Activated CD8-positive, alpha-beta memory T cell treated with anti-CD3 and anti-CD28 coated beads for 4 hours (primary cell): ENCODE results near the gene ARHGEF5.
"Not testable (repeated sequence)": the region's sequence is repeated elsewhere in the genome, so short reads cannot be mapped to it uniquely, and the experiment has no call there.

ENCODE experiments used
- DNase-seq, 2 donors: peaks; one replicate each; pipeline ENCODE4 v3.0.0-alpha.2; 2020; ENCODE audit warnings: low read depth in 2 of 2

Gene ARHGEF5

GRCh38 chr7:144384071-144384470 is 28.9 kb downstream of the ARHGEF5 start:
- DNase-seq: no peak

- peak in 1 of 2 donors; percentile 10 for DNase-seq
Observed at GRCh38 chr7:144384555-144385245, 29.5 kb downstream of the ARHGEF5 start.

GRCh38 chr7:144386741-144387140 is 31.5 kb downstream of the ARHGEF5 start:
- DNase-seq: no peak

GRCh38 chr7:144388950-144389349 is 33.7 kb downstream of the ARHGEF5 start:
- no peak for DNase-seq

- no peak for DNase-seq
Observed at GRCh38 chr7:144390481-144390880, 35.3 kb downstream of the ARHGEF5 start.

- DNase-seq: no peak
Observed at GRCh38 chr7:144391014-144391413, 35.8 kb downstream of the ARHGEF5 start.

- no peak for DNase-seq
Observed at GRCh38 chr7:144391823-144392255, 36.6 kb downstream of the ARHGEF5 start.

- DNase-seq: no peak
Observed at GRCh38 chr7:144397086-144397485, 41.9 kb downstream of the ARHGEF5 start.

GRCh38 chr7:144398291-144398690 is 43.1 kb downstream of the ARHGEF5 start:
- DNase-seq: no peak

GRCh38 chr7:144398911-144399310 is 43.7 kb downstream of the ARHGEF5 start:
- no peak for DNase-seq

GRCh38 chr7:144399946-144400345 is 44.7 kb downstream of the ARHGEF5 start:
- DNase-seq: no peak

GRCh38 chr7:144401490-144401889 is 46.3 kb downstream of the ARHGEF5 start:
- no peak for DNase-seq

GRCh38 chr7:144403102-144403501 is 47.9 kb downstream of the ARHGEF5 start:
- DNase-seq: no peak

GRCh38 chr7:144403649-144404061 is 48.5 kb downstream of the ARHGEF5 start, which contains the start of gene NOBOX:
NOBOX (minus strand) TSS chr7:144403693.
- DNase-seq: no peak

GRCh38 chr7:144404946-144405345 is 49.7 kb downstream of the ARHGEF5 start:
- no peak for DNase-seq

GRCh38 chr7:144407266-144407931 is 52.2 kb downstream of the ARHGEF5 start:
- no peak for DNase-seq

- no peak for DNase-seq
Observed at GRCh38 chr7:144408121-144408520, 52.9 kb downstream of the ARHGEF5 start.

GRCh38 chr7:144410441-144410840 is 55.2 kb downstream of the ARHGEF5 start:
- no peak for DNase-seq

- no peak for DNase-seq
Observed at GRCh38 chr7:144414815-144415214, 59.6 kb downstream of the ARHGEF5 start.

- DNase-seq: no peak
Observed at GRCh38 chr7:144415858-144416257, 60.7 kb downstream of the ARHGEF5 start.

- no peak for DNase-seq
Observed at GRCh38 chr7:144416341-144416740, 61.1 kb downstream of the ARHGEF5 start.

GRCh38 chr7:144418931-144419330 is 63.7 kb downstream of the ARHGEF5 start:
- not testable (repeated sequence) for DNase-seq

- DNase-seq: not testable (repeated sequence)
Observed at GRCh38 chr7:144427539-144427938, 72.3 kb downstream of the ARHGEF5 start.
